H1 (cell line): ENCODE data around the gene TPSG1. TPM values are rescaled to one million over a fixed set of nuclear protein-coding genes. Genes with fewer than 3 reads are reported as not detected.

Experiments
- CTCF ChIA-PET: fragments of 300-600 bp; sonication (Branson Sonifier 250); formaldehyde crosslinking; loops from one replicate; lab custom pipeline; 2021; ENCODE audit not compliant: partially characterized antibody; lab: Charles Lee
- POLR2A ChIA-PET: fragments of 300-600 bp; sonication (Branson Sonifier 250); formaldehyde crosslinking; loops from one replicate; lab custom pipeline; 2021; ENCODE audit warnings: inconsistent platforms; ENCODE audit not compliant: partially characterized antibody; lab: Charles Lee
- DNase-seq, 2 experiments: peaks; one replicate each; pipeline versions ENCODE4 v3.0.0 to v3.0.0-alpha.2; 2010 to 2022; ENCODE audit warnings: low spot score in 2 of 2, low read depth in 1 of 2, mixed read lengths in 1 of 2
- FAIRE-seq: peaks from 2 replicates; lab custom pipeline; 2011; peaks lifted over from hg19 to GRCh38; lab: Jason Lieb, UNC
- H2AFZ ChIP-seq: 2 replicates; pipeline ENCODE4 v1.8.1; 2012; ENCODE audit warnings: low read length, inconsistent platforms
- H2AK5ac ChIP-seq: 2 replicates; pipeline ENCODE4 v1.6.1; 2013; ENCODE audit warnings: low read depth, low read length
- H2BK120ac ChIP-seq: replicated peaks from 2 replicates; pipeline ENCODE3; 2013; ENCODE audit warnings: low read depth, low read length, inconsistent platforms
- H2BK12ac ChIP-seq: 2 replicates; pipeline ENCODE4 v1.6.1; 2013; ENCODE audit warnings: low read depth, low read length
- H2BK15ac ChIP-seq: 2 replicates; pipeline ENCODE4 v1.6.1; 2013; ENCODE audit warnings: low read length
- H2BK20ac ChIP-seq: 2 replicates; pipeline ENCODE4 v1.6.1; 2013; ENCODE audit warnings: low read length
- H2BK5ac ChIP-seq: 2 replicates; pipeline ENCODE4 v1.6.1; 2013; ENCODE audit warnings: low read depth, low read length
- H3K14ac ChIP-seq: 2 replicates; pipeline ENCODE4 v1.6.1; 2013; ENCODE audit warnings: inconsistent platforms; ENCODE audit not compliant: insufficient read length
- H3K18ac ChIP-seq: 2 replicates; pipeline ENCODE4 v1.6.1; 2013; ENCODE audit warnings: low read length; ENCODE audit errors: extremely low read depth
- H3K23ac ChIP-seq: 2 replicates; pipeline ENCODE4 v1.6.1; 2013; ENCODE audit warnings: inconsistent platforms; ENCODE audit not compliant: insufficient read length
- H3K23me2 ChIP-seq: 2 replicates; pipeline ENCODE4 v1.6.1; 2013; ENCODE audit warnings: low read depth, low read length
- H3K27ac ChIP-seq: 2 replicates; pipeline ENCODE4 v1.6.1; 2011; ENCODE audit warnings: low read depth, low read length, inconsistent platforms
- H3K27me3 ChIP-seq, 4 experiments: replicated peaks in 1 of 4; 1 replicate in 1 of 4; 2 replicates in 3 of 4; pipeline versions ENCODE4 v1.6.1 to v1.8.1; 2011 to 2013; ENCODE audit warnings: low read length in 3 of 4, mild to moderate bottlenecking in 3 of 4, inconsistent platforms in 2 of 4, mixed read lengths in 2 of 4, moderate library complexity in 1 of 4; ENCODE audit not compliant: control insufficient read depth in 3 of 4, insufficient read depth in 3 of 4; ENCODE audit errors: extremely low read depth in 1 of 4
- H3K36me3 ChIP-seq, 4 experiments: 2 replicates each; pipeline versions ENCODE4 v1.6.1 to v1.8.1; 2011 to 2013; ENCODE audit warnings: mild to moderate bottlenecking in 4 of 4, low read length in 3 of 4, moderate library complexity in 2 of 4, control low read depth in 1 of 4, inconsistent platforms in 1 of 4; ENCODE audit not compliant: insufficient read depth in 4 of 4, control insufficient read depth in 2 of 4
- H3K4ac ChIP-seq: replicated peaks from 2 replicates; pipeline ENCODE3; 2013; ENCODE audit warnings: low read length, low read depth, mixed read lengths, inconsistent platforms; ENCODE audit not compliant: insufficient read length
- H3K4me1 ChIP-seq, 4 experiments: replicated peaks in 1 of 4; 1 replicate in 1 of 4; 2 replicates in 3 of 4; pipeline versions ENCODE4 v1.6.1 to v1.8.1; 2011 to 2013; ENCODE audit warnings: low read length in 3 of 4, inconsistent platforms in 2 of 4, mixed read lengths in 1 of 4; ENCODE audit not compliant: insufficient read depth in 4 of 4, control insufficient read depth in 3 of 4
- H3K4me2 ChIP-seq, 2 experiments: 2 replicates each; pipeline versions ENCODE4 v1.6.1 to v1.8.1; 2011 to 2013; ENCODE audit warnings: low read depth in 2 of 2, low read length in 2 of 2, control low read depth in 1 of 2, inconsistent platforms in 1 of 2, mild to moderate bottlenecking in 1 of 2; ENCODE audit not compliant: insufficient read depth in 1 of 2
- H3K4me3 ChIP-seq, 4 experiments: fragments of 200-600, 300-600 bp in 1 of 4; sonication (generic), shearing (Covaris generic), sonication (Bioruptor Twin) in 1 of 4; 2 replicates each; pipeline versions ENCODE4 v1.5.1 to v1.8.1; 2011 to 2016; ENCODE audit warnings: low read length in 4 of 4, low read depth in 3 of 4, control low read depth in 2 of 4, inconsistent platforms in 2 of 4, mild to moderate bottlenecking in 2 of 4, mixed read lengths in 1 of 4, moderate library complexity in 1 of 4; ENCODE audit not compliant: insufficient read depth in 2 of 4; ENCODE audit errors: extremely low read depth in 1 of 4
- H3K56ac ChIP-seq: replicated peaks from 2 replicates; pipeline ENCODE3; 2013; ENCODE audit warnings: low read depth, mild to moderate bottlenecking, mixed read lengths, low read length, inconsistent platforms; ENCODE audit not compliant: insufficient read length
- H3K79me1 ChIP-seq: 2 replicates; pipeline ENCODE4 v1.6.1; 2013; ENCODE audit warnings: low read depth, low read length, control low read depth
- H3K79me2 ChIP-seq, 2 experiments: 2 replicates each; pipeline versions ENCODE4 v1.6.1 to v1.8.1; 2012 to 2013; ENCODE audit warnings: low read length in 2 of 2, mild to moderate bottlenecking in 2 of 2, inconsistent platforms in 1 of 2; ENCODE audit not compliant: insufficient read depth in 2 of 2, control insufficient read depth in 1 of 2
- H3K9ac ChIP-seq, 4 experiments: replicated peaks in 1 of 4; 1 replicate in 1 of 4; 2 replicates in 3 of 4; pipeline versions ENCODE4 v1.6.1 to v1.8.1; 2011 to 2013; ENCODE audit warnings: low read depth in 3 of 4, low read length in 3 of 4, control low read depth in 2 of 4, mild to moderate bottlenecking in 2 of 4, moderate library complexity in 2 of 4, inconsistent platforms in 1 of 4; ENCODE audit errors: extremely low read depth in 1 of 4
- H3K9me3 ChIP-seq, 2 experiments: 2 replicates each; pipeline versions ENCODE4 v1.6.1 to v1.8.1; 2012 to 2013; ENCODE audit warnings: mild to moderate bottlenecking in 2 of 2, moderate library complexity in 2 of 2, control low read depth in 1 of 2, inconsistent platforms in 1 of 2, low read depth in 1 of 2, low read length in 1 of 2, mixed read lengths in 1 of 2; ENCODE audit not compliant: insufficient read depth in 2 of 2
- H4K20me1 ChIP-seq, 2 experiments: replicated peaks in 1 of 2; 2 replicates each; pipeline versions ENCODE3 to v1.8.1; 2011 to 2013; ENCODE audit warnings: inconsistent platforms in 2 of 2, low read length in 2 of 2, mild to moderate bottlenecking in 1 of 2; ENCODE audit not compliant: insufficient read depth in 2 of 2, control insufficient read depth in 1 of 2
- H4K5ac ChIP-seq: 2 replicates; pipeline ENCODE4 v1.6.1; 2013; ENCODE audit warnings: low read length, low read depth, mixed read lengths, inconsistent platforms; ENCODE audit not compliant: insufficient read length
- H4K8ac ChIP-seq: 2 replicates; pipeline ENCODE4 v1.8.0; 2013; ENCODE audit warnings: mild to moderate bottlenecking, moderate library complexity, low read length, inconsistent platforms; ENCODE audit not compliant: insufficient read depth; ENCODE audit errors: extremely low read depth
- H4K91ac ChIP-seq: replicated peaks from 2 replicates; pipeline ENCODE3; 2013; ENCODE audit warnings: low read length, mixed read lengths, inconsistent platforms; ENCODE audit not compliant: insufficient read length
- BCL11A ChIP-seq, 2 experiments: IDR thresholded peaks; one replicate each; pipeline ENCODE4 v1.6.1; 2011; ENCODE audit warnings: low read depth in 2 of 2, low read length in 2 of 2, mild to moderate bottlenecking in 2 of 2
- CBX5 ChIP-seq: fragments of 300-800, 300-1000 bp; sonication (generic); IDR thresholded peaks from 2 replicates; pipeline ENCODE4 v1.7.1; 2016; ENCODE audit warnings: antibody characterized with exemption, low read length, low read depth
- HDAC2 ChIP-seq, 2 experiments: fragments of 300-600 bp in 1 of 2; sonication (generic) in 1 of 2; IDR thresholded peaks; 2 replicates each; pipeline ENCODE4 v1.6.1; 2011 to 2012; ENCODE audit warnings: low read depth in 2 of 2, low read length in 2 of 2, mild to moderate bottlenecking in 2 of 2, moderate library complexity in 2 of 2, borderline replicate concordance in 1 of 2, inconsistent platforms in 1 of 2
- WGBS, 2 experiments: shearing (Covaris generic) in 1 of 2; methylation state at CpG; one replicate each; pipeline versions ENCODE4 v1.1.6 to v1.1.7; 2013 to 2015; ENCODE audit warnings: low lambda C conversion rate in 2 of 2, mixed read lengths in 2 of 2, inconsistent platforms in 1 of 2, low coverage in 1 of 2, missing lambda C conversion rate in 1 of 2; ENCODE audit not compliant: insufficient replicate concordance in 2 of 2, insufficient coverage in 1 of 2, insufficient read length in 1 of 2; ENCODE audit errors: extremely low coverage in 1 of 2, missing lambda C conversion rate in 1 of 2; 5-methylcytosine and 5-hydroxymethylcytosine counted together
- polyA plus RNA-seq, 7 experiments: library from polyadenylated mRNA; depleted of rRNA in 3 of 7; stranded (reverse) in 5 of 7; unstranded in 2 of 7; fragments of >200 nt in 5 of 7; fragments of 200-250 nt in 2 of 7; gene quantifications; 1 replicate in 5 of 7; 2 replicates in 1 of 7; 4 replicates in 1 of 7; pipeline versions ENCODE4 v1.2.1 to v1.2.3, GENCODE V29; 2011 to 2013; ENCODE audit warnings: missing spikeins in 2 of 7, mixed read lengths in 2 of 7
- total RNA-seq: library from RNA; stranded (reverse); fragmentation: NEBNext Ultra II Directional; extraction: Animal tissue kit (Norgen Biotek cat#: 25700); gene quantifications from 2 replicates; pipeline ENCODE4 v1.2.1, GENCODE V29; 2021

TPSG1 gene
- total and polyA plus RNA-seq, 2 of the 8 experiments (the other 6 are each of a cell fraction or from before 2014, with no cell fraction given) = not detected

- no peak overlapping the region for H4K8ac ChIP-seq
- no peak overlapping the region for H2BK15ac ChIP-seq
- no peaks in the 10 kb centered on the region for H3K23me2 ChIP-seq
- no peak overlapping the region for H3K23ac ChIP-seq
- H3K9me3 ChIP-seq = no peaks in the 10 kb centered on the region
- H3K36me3 ChIP-seq = peaks cover 0 to 20% (median 3%) of the 10 kb centered on the region in 4 experiments; a peak in 4 of 8 replicates
- no peak overlapping the region for H3K4me3 ChIP-seq
- no peaks in the 10 kb centered on the region; the same call in 1 of the 2 replicates for H3K79me1 ChIP-seq
- peaks cover 11 to 34% of the 10 kb centered on the region in 2 experiments for H4K20me1 ChIP-seq
- no peak for DNase-seq
- no peaks in the 10 kb centered on the region for H3K27me3 ChIP-seq
- H4K5ac ChIP-seq = no peak overlapping the region
- no peak overlapping the region for H2BK20ac ChIP-seq
- H2AFZ ChIP-seq = no peak overlapping the region
- H3K56ac ChIP-seq = no peak overlapping the region
- peaks cover 0 to 5% (median 2%) of the 10 kb centered on the region in 4 experiments; a peak in 4 of 7 replicates for H3K4me1 ChIP-seq
- H2BK120ac ChIP-seq = no peak overlapping the region
- no peak overlapping the region for H4K91ac ChIP-seq
- TF ChIP-seq CBX5 (no peak), BCL11A (IDR thresholded peaks at IDR 0.05; ENCODE audit: low read depth in 2 of 2, low read length in 2 of 2) (no peak), HDAC2 (IDR thresholded peaks at IDR 0.05; ENCODE audit: borderline replicate concordance in 1 of 2, low read depth in 2 of 2, low read length in 2 of 2) (no peak)
- FAIRE-seq = no peak
- ChIA-PET POLR2A (no interaction called here), CTCF (no interaction called here)
- 94% methylated on average over 18 of the region's 18 CpGs; no CpG with 5 or more reads in 1 of the 2 experiments for WGBS, 2 experiments
- H3K79me2 ChIP-seq = no peaks in the 10 kb centered on the region
- H2BK5ac ChIP-seq = no peak overlapping the region
- H3K14ac ChIP-seq = no peak overlapping the region
- H3K9ac ChIP-seq = no peak overlapping the region
- no peak overlapping the region for H2AK5ac ChIP-seq
- no peak overlapping the region for H3K18ac ChIP-seq
- H3K4ac ChIP-seq = no peak overlapping the region
- H3K4me2 ChIP-seq = no peak overlapping the region
- H3K27ac ChIP-seq = 0 out of 2 replicates have a peak overlapping the region, but pooled peaks have one; percentile 34
- H2BK12ac ChIP-seq = no peak overlapping the region
Measured at GRCh38 chr16:1198194-1198593, 26.9 kb downstream of the TPSG1 start.
